Hypothalamus (tissue), 51 donors: ENCODE data around the gene SEC16A.

ENCODE experiments used
- DNase-seq, 51 donors: peaks; one replicate each; lab custom pipeline; 2025; lab: John Stamatoyannopoulos, UW

SEC16A gene, protein sequence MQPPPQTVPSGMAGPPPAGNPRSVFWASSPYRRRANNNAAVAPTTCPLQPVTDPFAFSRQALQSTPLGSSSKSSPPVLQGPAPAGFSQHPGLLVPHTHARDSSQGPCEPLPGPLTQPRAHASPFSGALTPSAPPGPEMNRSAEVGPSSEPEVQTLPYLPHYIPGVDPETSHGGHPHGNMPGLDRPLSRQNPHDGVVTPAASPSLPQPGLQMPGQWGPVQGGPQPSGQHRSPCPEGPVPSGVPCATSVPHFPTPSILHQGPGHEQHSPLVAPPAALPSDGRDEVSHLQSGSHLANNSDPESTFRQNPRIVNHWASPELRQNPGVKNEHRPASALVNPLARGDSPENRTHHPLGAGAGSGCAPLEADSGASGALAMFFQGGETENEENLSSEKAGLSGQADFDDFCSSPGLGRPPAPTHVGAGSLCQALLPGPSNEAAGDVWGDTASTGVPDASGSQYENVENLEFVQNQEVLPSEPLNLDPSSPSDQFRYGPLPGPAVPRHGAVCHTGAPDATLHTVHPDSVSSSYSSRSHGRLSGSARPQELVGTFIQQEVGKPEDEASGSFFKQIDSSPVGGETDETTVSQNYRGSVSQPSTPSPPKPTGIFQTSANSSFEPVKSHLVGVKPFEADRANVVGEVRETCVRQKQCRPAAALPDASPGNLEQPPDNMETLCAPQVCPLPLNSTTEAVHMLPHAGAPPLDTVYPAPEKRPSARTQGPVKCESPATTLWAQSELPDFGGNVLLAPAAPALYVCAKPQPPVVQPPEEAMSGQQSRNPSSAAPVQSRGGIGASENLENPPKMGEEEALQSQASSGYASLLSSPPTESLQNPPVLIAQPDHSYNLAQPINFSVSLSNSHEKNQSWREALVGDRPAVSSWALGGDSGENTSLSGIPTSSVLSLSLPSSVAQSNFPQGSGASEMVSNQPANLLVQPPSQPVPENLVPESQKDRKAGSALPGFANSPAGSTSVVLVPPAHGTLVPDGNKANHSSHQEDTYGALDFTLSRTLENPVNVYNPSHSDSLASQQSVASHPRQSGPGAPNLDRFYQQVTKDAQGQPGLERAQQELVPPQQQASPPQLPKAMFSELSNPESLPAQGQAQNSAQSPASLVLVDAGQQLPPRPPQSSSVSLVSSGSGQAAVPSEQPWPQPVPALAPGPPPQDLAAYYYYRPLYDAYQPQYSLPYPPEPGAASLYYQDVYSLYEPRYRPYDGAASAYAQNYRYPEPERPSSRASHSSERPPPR (N-terminal part only)

GRCh38 chr9:136482793-136483588, at the start of gene SEC16A:
SEC16A (minus strand) TSS chr9:136483040; CDS start chr9:136477615, 5,425 bp downstream.
- peak; percentile 80 to 100 (median 100) for DNase-seq

- no peak for DNase-seq
Observed at GRCh38 chr9:136531904-136532798, 49.3 kb upstream of the SEC16A start.

- no peak for DNase-seq
Observed at GRCh38 chr9:136531186-136531903, 48.5 kb upstream of the SEC16A start.

DNA sequence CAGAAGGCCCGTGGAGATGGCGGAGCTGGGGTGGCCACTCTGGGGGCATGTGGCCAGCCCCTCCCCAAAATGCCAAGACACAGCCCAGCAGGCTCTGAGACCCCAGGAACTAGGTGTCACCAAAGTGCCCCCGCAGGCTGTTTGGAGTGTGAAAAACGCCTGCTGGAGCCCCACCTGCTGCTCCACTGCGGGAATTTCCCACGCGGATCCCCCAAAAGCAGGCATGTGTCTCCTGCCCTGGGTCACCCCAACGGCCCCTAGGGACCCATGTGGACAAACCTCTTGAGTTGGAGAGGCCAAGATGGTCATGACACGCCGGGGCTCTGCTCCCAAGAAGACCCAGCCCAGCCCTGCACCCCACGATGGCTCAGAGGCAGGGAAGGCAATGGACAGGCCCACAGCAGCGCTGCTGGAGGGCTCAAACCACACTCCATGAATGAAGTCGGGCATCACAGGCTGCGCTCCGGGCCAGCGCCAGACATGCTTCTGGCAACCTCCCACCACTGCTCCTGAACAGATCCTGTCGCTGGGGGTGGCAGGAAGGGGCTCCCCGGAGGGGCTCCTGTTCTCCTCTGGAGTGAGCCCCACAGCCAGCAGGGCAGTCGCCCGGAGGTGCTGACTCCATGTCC, 47.7 kb upstream of the SEC16A start:
- peak in 3 of 51 donors; percentile 24 to 27 (median 25) for DNase-seq

- no peak for DNase-seq
Observed at GRCh38 chr9:136529516-136530460, 46.9 kb upstream of the SEC16A start.

DNA sequence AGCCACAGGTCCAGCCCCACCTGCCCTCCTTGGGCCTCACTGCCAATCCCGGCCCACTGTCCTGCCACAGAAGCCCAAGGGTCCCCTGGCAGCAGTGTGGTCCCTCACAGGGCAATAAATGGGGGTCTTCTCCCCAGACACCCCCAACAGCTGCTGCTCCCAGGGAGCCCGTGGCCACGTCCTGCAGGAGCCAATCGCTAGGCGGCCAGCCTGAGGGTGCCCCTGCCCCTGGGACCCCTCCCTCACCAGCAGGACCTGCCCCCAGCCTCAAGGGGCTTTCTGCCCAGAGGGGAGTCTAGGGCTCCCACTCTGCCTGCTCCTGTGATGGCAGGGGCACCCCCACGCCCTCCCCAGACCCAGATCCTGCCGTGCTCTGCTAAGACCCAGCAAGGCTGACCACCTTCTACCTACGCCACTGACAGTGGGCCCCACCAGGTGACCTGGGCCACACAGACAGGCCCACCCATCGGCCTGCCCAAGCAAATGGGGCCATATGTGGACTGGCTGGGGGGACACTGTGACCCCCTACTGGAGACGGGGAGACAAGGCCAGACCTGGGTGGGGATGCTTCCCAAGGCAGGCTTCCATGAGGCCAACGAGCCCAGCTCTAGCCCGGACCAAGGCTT, 46.0 kb upstream of the SEC16A start:
- DNase-seq, result no peak

- peak in 2 of 51 donors; percentile 27 to 34 for DNase-seq
Observed at GRCh38 chr9:136527721-136528710, 45.2 kb upstream of the SEC16A start.

GRCh38 chr9:136527131-136527530, 44.3 kb upstream of the SEC16A start:
- DNase-seq, result no peak

DNA sequence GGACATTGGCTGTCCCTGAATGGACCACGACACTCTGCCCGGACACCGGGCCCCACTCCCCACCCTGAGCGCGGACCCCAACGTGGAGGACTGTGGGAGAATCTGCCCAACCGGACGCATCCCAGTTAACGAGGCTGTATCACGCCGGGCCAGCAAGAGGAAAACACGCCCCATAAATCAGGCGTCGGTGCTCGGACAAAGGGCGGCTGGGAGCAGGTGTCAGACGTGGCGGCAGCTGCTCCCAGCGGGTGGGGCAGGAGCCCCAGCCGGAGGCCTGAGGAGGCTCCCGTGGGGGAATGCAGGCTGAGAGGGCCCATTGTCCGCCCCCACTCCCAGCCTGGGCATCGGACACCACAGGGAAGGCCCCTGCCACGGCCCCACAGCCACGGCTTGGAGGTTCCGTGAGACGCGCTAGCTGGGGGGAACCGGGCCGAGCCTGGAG, 43.8 kb upstream of the SEC16A start:
- DNase-seq, result peak in 46 of 51 donors; percentile 40 to 93 (median 74)

DNA sequence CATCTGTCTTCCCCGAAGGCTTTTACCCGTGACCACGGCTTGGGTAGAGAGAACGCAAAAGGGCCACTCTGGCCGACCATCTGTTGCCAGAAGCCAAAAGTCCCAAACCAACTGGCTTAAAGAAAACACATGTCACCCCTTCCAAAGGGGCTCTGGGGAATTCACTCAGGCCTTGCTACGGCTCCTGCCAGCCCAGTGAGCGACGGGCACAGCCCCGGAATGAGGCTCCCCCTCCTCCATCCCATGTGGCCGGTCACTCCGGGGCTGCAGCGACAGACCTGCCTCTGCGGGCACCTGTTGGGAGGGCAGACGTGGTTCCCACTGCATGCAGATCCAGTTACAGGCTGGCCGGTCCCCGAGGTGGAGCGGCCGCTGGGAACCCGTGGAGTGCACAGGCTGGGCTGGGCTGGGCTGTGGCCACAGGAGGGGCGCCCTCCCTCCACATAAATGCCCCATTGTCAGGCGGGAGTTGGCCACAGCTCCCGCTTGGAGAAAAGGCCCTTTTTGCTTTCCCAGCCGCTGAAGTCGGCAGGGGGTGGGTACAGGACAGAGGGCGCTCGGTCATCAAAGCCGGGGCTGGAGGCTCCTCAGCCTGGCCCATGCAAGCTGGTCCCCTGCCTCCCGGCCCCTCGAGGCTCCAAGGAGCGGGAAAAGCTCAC, 43.1 kb upstream of the SEC16A start:
- DNase-seq, result peak; percentile 33 to 96 (median 85)

DNA sequence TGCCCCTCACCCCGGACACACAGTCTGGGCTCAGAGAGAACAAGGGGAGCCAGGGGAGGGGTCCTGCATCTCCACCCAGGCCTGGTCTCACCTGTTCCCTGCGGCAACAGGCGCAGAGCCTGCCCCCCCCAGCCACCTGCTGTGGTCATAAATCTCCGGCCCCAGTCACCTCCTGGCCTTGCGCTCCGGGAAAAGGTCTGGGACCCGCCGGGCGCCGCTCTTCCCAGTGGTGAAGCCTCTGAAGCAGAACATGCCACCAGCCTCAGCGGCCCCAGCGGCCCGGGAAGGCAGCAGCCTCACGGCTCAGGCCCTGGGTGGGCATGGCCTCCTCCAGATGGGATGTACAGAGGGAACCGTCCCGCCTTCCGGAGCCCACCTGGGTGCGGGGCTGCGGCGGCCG, 42.4 kb upstream of the SEC16A start:
- DNase-seq, result no peak

DNA sequence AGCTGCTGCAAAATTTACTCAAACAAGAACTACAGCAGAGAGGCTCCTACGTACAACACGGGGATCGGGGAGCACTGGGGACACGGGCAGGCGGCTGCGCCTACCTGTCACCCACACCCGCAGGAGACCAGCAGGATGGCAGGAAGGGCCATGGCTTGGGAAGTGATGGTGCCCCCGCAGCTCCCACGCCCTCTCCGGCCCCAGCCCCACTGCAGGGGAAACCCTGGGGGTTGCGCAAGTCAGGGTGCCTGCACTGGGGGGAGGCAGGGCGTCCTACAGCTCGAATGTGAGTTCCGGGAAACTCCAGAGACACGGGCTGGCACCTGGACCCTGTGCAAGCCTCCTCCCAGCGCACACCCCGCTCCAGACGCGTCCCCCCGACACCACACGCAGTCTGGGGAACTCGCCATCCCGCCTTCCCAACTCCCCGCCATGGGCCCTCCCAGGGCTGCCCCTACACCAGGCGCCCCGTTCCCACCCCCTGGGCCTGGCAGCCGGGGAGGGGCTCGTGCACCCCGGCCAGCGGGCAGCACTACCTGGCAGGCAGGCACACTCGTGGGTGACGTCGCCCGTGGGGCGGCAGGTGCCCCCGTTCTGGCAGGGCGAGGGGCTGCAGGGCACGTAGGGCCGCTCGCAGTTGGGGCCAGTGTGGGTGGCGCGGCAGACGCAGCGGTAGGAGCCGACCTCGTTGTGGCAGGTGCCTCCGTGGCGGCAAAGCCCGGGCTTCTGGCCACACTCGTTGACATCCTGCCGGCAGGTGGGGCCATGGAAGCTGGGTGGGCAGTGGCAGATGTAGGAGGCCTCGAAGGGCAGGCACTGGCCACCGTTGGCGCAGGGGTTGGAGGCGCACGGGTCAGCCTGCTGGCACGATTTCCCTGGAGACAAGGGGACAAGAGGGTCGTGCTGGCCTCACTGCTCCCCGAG, 39.7 kb upstream of the SEC16A start:
- no peak for DNase-seq

DNA sequence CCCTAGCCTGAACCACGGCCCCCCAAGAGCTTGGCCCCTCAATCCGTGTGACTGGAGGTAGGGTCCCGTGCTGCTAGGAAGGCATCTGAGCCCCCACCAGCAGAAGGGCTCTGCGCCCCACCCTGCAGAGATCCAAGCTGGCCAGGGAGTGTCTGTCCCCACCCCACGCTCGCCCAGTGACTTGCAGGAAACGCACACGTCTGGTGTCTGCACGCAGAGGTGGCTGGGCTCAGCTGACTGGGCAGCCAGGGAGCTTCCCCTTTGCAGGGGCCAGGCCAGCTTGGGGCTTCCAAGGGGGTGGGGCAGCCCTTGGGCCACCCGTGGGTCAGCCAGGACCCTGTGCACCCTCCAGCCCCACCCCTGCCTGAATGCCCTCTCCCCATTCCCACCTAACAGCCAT, 38.7 kb upstream of the SEC16A start:
- DNase-seq, result peak in 6 of 51 donors; percentile 19 to 32 (median 24)
